GM19395 (cell line): ENCODE results near the gene EFNA5.

Experiments used
- ATAC-seq: cut with Tn5 transposase; IDR thresholded peaks from one replicate; pipeline ENCODE4 v1.9.1; 2021; ENCODE audit warnings: mild to moderate bottlenecking, moderate library complexity; ENCODE audit not compliant: unreplicated experiment

The EFNA5 gene

GRCh38 chr5:107572715-107573368 lies 97.9 kb downstream of the EFNA5 start:
- no peak for ATAC-seq

DNA sequence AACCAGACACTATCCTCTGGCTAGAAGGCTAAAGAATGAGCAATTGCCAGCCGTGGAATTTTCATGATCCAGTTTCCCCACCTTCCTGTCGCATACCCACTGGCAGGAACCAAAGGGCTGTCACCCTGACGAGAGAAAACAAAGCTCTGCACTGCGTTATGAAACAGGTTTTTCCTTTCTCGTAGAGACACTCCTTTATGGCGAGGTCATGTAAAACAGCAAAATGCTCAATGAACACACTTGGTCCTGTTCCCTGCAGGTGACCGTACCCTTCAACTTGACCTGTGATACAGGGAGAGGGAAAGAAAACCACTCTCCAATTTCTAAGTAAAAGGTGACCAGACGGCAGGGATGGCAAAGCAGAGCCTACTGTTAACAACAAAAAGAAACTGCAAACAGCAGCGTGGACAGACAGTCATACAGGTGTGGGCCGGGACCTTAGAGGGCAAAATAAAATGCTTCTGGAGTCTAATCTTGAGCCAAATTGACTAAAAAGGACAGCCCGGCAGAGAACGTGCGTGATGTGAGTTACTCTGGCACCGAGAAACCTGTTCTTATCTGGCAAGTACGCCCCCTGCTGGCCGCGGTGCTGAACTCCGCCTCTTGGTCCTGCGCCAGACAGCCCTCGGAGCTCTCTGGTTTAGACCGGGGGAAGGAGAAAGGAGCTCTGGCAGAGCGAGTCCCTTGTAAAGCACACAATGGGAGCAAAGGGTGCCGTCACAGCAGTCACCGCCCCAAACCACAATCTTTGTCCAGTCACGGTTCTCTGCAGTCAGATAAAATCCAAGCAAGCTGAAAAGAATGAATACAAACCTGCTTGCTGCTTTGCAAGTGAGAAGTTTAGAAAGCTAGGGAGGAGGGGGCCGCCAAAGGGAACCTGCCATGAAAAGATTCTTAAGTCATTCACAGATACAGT lies 98.9 kb downstream of the EFNA5 start:
- ATAC-seq = peak; percentile 67

GRCh38 chr5:107570805-107571531 lies 99.8 kb downstream of the EFNA5 start:
- ATAC-seq = peak; percentile 88

GRCh38 chr5:107570181-107570580 lies 100.6 kb downstream of the EFNA5 start:
- ATAC-seq = no peak

DNA sequence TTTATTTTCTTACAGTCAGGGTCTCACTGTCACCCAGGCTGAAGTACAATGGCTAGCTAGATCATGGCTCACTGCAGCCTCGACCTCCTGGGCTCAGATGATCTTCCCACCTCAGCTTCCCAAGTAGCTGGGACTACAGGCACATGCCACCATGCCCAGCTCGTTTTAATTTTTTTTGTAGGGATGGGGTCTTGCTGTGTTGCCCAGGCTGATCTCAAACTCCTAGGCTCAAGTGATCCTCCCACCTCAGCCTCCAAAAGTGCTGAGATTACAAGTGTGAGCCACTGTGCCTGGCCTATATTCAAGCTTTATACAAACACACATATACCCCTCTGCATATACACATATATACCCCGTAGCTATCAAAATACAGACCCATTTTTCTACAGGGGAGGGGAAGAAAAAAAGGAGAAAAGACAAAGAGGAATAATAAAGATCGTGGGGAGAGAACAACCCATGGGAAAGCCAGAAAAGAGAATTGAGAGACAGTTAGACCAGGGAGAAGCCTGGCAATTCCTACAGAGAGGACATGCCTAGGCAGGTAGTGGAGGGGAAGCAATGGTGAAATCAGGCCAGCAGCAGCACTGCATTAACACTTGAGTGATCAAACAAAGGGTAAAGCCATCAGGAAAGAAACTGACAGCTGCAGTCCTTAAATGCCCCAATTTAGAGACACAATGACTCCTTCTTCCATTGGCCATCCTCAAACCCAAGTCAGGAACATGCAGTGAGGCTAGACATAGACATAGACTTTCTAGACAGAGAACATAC lies 102.7 kb downstream of the EFNA5 start:
- no peak for ATAC-seq

GRCh38 chr5:107566986-107567385 lies 103.8 kb downstream of the EFNA5 start:
- no peak for ATAC-seq

- ATAC-seq = no peak
Observed at GRCh38 chr5:107565791-107566767, 104.7 kb downstream of the EFNA5 start.

- ATAC-seq = no peak
Observed at GRCh38 chr5:107564931-107565372, 105.8 kb downstream of the EFNA5 start.

GRCh38 chr5:107563959-107564544 lies 106.7 kb downstream of the EFNA5 start:
- no peak for ATAC-seq

GRCh38 chr5:107560377-107560776 lies 110.4 kb downstream of the EFNA5 start:
- no peak for ATAC-seq

GRCh38 chr5:107558823-107559375 lies 111.8 kb downstream of the EFNA5 start:
- ATAC-seq = no peak

DNA sequence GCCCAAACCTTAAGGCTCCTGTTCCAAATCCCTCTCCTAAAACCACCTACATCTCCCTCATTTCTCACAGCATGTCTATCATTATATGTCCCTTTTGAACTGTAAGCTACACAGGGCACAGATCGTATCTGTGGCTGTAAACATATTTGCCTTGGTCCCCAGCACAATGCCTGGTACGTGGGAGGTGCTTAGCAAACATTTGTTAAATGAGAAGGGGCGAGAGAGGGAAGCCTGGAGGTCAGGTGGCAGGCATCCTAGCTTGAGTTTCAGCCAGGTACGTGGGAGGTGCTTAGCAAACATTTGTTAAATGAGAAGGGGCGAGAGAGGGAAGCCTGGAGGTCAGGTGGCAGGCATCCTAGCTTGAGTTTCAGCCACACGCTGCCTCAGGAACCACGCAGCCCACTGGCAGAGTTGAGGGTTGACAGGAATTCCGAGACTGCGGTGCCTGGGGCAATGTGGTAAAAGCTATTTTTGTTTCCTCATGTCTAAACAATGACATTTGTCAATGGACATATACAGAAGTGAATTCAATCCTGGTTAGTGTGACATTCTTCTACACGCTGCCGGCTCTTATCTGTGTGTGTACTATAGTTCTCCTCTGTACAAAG lies 113.6 kb downstream of the EFNA5 start:
- no peak for ATAC-seq

DNA sequence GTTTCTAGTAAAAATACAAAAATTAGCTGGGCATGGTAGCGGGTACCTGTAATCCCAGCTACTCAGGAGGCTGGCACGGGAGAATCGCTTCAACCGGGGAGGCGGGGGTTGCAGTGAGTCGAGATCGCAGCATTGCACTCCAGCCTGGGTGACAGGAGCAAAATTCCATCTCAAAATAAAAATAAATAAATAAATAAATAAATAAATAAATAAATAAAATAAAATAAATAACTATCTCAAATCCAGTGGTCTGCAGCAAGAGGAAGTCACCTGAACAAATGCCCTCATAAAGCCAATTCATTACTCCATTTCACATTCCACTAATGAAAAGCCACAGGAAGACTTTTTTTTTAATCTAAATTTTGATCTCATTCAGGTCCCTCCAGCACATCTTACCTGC lies 114.2 kb downstream of the EFNA5 start:
- no peak for ATAC-seq

- no peak for ATAC-seq
Observed at GRCh38 chr5:107555425-107556090, 115.2 kb downstream of the EFNA5 start.

GRCh38 chr5:107554776-107555424 lies 115.8 kb downstream of the EFNA5 start:
- no peak for ATAC-seq

GRCh38 chr5:107553117-107553555 lies 117.6 kb downstream of the EFNA5 start:
- no peak for ATAC-seq

- no peak for ATAC-seq
Observed at GRCh38 chr5:107551088-107551487, 119.6 kb downstream of the EFNA5 start.
